ENCODE measurements around the gene CYLD. TPM values are rescaled to one million over a fixed set of nuclear protein-coding genes. Genes with fewer than 3 reads are reported as not detected.
A peak's percentile ranks its signal among the peaks of the same experiment; 100 is the strongest.

Gene CYLD
- total and polyA plus RNA-seq, 12 donors, result 17.5 to 78.3 (median 48.7) TPM

GRCh38 chr16:50731130-50731988 lies 10.5 kb upstream of the CYLD start:
- TF ChIP-seq CTCF (IDR thresholded peaks at IDR 0.05) (no peak), POLR2A (IDR thresholded peaks at IDR 0.05) (no peak)
- peak in 1 of 7 donors; percentile 17 for DNase-seq
- H3K36me3 ChIP-seq (replicated peaks in 1 of 2), result no peaks in the 10 kb centered on the region
- H3K27me3 ChIP-seq, result no peaks in the 10 kb centered on the region
- no peak overlapping the region for H3K4me3 ChIP-seq
- no peak overlapping the region for H3K27ac ChIP-seq
- H3K4me1 ChIP-seq (replicated peaks in 1 of 2), result no peaks in the 10 kb centered on the region
- 76 to 87% (median 80%) methylated on average over 6 of the region's 6 CpGs for WGBS, 4 donors
- intact Hi-C loops (cut with DNase I), result no loop called here
- no peaks in the 10 kb centered on the region for H3K9me3 ChIP-seq (replicated peaks in 1 of 3)

DNA sequence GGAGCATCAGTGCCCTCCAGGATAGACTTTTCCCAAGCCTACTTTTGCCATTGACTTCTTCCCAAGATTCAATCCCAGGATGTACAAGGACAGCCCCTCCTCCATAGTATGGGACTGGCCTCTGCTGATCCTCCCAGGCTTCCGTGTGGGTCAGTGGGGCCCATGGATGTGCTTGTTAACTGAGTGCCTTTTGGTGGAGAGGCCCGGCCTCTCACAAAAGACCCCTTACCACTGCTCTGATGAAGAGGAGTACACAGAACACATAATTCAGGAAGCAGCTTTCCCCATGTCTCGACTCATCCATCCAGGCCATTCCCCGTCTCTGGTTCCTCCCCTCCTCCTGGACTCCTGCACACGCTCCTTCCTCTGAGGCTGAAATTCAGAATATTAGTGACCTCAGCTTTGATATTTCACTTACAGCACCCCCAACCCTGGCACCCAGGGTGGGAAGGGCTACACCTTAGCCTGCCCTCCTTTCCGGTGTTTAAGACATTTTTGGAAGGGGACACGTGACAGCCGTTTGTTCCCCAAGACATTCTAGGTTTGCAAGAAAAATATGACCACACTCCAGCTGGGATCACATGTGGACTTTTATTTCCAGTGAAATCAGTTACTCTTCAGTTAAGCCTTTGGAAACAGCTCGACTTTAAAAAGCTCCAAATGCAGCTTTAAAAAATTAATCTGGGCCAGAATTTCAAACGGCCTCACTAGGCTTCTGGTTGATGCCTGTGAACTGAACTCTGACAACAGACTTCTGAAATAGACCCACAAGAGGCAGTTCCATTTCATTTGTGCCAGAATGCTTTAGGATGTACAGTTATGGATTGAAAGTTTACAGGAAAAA lies 9.7 kb upstream of the CYLD start:
- intact Hi-C loops (cut with DNase I), result no loop called here
- no peaks in the 10 kb centered on the region for H3K4me1 ChIP-seq (replicated peaks in 1 of 2)
- no peaks in the 10 kb centered on the region for H3K9me3 ChIP-seq (replicated peaks in 1 of 3)
- no peak overlapping the region for H3K4me3 ChIP-seq
- WGBS, 4 donors, result 75 to 88% (median 81%) methylated on average over 10 of the region's 10 CpGs
- TF ChIP-seq POLR2A (IDR thresholded peaks at IDR 0.05) (no peak), CTCF (IDR thresholded peaks at IDR 0.05) (no peak)
- H3K27me3 ChIP-seq, result no peaks in the 10 kb centered on the region
- H3K27ac ChIP-seq, result no peak overlapping the region
- DNase-seq, result no peak
- H3K36me3 ChIP-seq (replicated peaks in 1 of 2), result no peaks in the 10 kb centered on the region

DNA sequence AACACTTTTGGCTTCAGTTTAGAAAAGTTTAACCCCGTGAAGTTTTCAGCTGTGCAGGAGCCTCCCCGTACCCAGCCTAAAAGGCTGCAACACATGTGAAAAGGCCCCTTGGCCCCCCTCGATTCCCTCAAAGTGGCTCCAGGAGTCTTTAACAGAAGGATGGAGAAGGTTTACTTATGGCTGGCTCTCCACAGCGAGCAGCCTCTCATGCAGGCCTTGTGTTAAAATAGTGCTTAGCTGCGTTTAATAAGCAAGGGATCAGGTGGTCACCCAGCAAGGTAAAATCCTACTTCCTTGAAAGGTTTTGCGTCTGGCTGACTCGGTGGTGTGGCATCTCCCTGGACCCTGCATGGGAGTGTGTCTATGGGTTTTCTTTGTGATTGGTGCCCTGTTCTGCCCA lies 8.4 kb upstream of the CYLD start:
- WGBS, 4 donors, result 87 to 94% (median 90%) methylated on average over 7 of the region's 7 CpGs
- H3K27me3 ChIP-seq, result no peaks in the 10 kb centered on the region
- H3K4me3 ChIP-seq, result no peak overlapping the region
- no peak for DNase-seq
- H3K36me3 ChIP-seq (replicated peaks in 1 of 2), result no peaks in the 10 kb centered on the region
- no peaks in the 10 kb centered on the region for H3K4me1 ChIP-seq (replicated peaks in 1 of 2)
- H3K9me3 ChIP-seq (replicated peaks in 1 of 3), result no peaks in the 10 kb centered on the region
- intact Hi-C loops (cut with DNase I), result no loop called here
- H3K27ac ChIP-seq, result no peak overlapping the region
- TF ChIP-seq CTCF (IDR thresholded peaks at IDR 0.05) (no peak), POLR2A (IDR thresholded peaks at IDR 0.05) (no peak)

DNA sequence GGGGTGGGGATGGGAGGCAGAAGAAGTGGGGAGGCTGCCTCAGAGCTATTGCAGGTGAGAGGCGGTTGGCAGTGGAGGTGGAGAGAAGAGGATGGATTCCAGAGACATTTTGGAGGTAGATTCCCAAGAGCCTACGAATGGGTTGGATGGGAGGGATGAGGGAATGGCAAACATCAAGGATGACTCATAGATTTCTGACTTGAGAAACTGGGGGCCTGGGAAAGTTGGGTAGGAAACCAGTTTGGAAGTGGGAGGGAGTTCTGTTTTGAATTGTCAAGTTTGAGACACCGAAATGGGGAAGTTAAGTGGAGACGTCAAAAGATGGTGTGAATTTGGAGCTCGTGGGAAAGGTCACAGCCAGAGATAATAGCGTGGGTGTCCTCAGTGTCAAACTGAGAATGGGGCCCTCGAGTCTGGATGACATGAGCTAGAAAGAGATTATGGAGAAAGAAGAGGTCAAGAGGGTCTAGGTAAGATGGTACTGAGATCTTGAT lies 6.2 kb upstream of the CYLD start:
- no peak overlapping the region for H3K27ac ChIP-seq
- no peak overlapping the region for H3K4me3 ChIP-seq
- no peaks in the 10 kb centered on the region for H3K36me3 ChIP-seq (replicated peaks in 1 of 2)
- no peaks in the 10 kb centered on the region for H3K9me3 ChIP-seq (replicated peaks in 1 of 3)
- 73 to 80% (median 75%) methylated on average over 7 of the region's 7 CpGs for WGBS, 4 donors
- peak in 1 of 7 donors; percentile 6 for DNase-seq
- intact Hi-C loops (cut with DNase I), result no loop called here
- no peaks in the 10 kb centered on the region for H3K27me3 ChIP-seq
- H3K4me1 ChIP-seq (replicated peaks in 1 of 2), result no peaks in the 10 kb centered on the region
- no peak for TF ChIP-seq POLR2A (IDR thresholded peaks at IDR 0.05)
- TF ChIP-seq CTCF (IDR thresholded peaks at IDR 0.05), result no peak

Data from adrenal gland (tissue), 12 donors.